ENCODE data around the gene SGSM1.

GRCh38 chr22:24810043-24810749 is 4.2 kb downstream of the SGSM1 start:
- TF ChIP-seq CTCF (IDR thresholded peaks at IDR 0.05) (no peak), POLR2AphosphoS5 (IDR thresholded peaks at IDR 0.05) (peak in 1 of 3 donors; percentile 28), EP300 (IDR thresholded peaks at IDR 0.05) (no peak), POLR2A (IDR thresholded peaks at IDR 0.05) (no peak)
